ENCODE data around the gene SEMA6A.

The SEMA6A gene

DNA sequence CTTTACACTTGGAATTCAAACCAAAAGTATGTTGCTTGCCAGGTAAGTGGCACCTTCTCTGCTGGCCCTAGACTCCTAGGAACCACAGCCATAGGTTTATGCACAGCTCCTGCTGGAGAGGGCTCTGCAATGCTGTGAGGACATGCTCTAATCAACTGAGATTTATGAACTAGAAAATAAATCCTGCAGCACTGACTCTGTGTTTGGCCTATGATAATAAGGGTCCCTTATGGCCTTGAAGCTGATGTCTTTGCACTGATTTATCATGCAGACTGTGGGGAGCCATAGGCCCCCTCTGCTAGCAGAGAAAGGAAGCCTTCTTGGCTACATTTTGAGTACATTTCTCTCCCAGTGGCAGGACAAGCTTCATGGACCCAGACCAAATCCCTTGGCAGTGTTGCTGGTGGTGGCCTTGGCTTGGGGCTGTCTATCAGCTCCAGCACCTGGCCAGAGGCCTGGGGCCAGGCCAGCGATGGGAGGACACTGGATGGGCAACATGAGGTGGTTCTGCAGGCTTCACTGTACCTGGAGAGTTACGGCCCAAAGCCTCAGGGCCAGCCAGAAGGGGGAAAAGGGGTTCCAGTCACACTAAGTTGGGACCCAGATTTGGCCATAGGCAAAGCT lies 178.0 kb downstream of the SEMA6A start:
- ATAC-seq: no peak
- TF ChIP-seq PPARA (CRISPR knock-in tag; IDR thresholded peaks at IDR 0.05; ENCODE audit: borderline replicate concordance) (no peak), SNAI2 (CRISPR knock-in tag; IDR thresholded peaks at IDR 0.05) (no peak), ZC3H10 (CRISPR knock-in tag; IDR thresholded peaks at IDR 0.05) (no peak), ESRRG (CRISPR knock-in tag; IDR thresholded peaks at IDR 0.05) (no peak), BACH2 (CRISPR knock-in tag; IDR thresholded peaks at IDR 0.05; ENCODE audit: borderline replicate concordance) (no peak), CSDC2 (CRISPR knock-in tag; IDR thresholded peaks at IDR 0.05) (no peak)

DNA sequence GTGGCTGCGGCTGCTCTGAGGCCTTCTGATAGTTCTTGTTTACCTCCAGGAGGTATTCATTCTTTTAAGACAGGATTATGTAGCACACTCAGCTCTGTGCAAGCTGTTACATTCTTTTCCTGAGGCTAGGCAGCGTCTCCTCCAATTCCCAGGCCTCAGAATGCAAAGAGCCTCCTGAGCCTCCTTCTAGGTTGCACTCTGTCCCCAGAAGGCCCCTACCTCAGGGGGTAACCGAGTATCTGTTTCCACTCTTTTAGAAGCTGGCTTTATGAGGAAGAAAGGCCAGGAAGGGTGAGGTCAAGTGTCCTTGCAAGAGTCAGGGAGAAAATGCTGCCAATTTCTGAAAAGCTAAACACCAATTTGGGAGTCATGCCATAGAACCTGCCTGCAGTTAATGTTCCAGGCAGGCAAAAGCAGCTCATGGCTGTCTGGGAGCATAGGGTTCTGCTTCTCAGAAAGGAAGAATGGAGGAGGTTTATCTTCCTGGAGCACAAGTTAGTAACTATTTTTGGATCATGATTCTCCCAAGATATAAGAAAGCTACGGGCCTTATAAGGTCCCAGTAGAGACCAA lies 178.9 kb downstream of the SEMA6A start:
- ATAC-seq: no peak
- TF ChIP-seq ISL1 (CRISPR knock-in tag; IDR thresholded peaks at IDR 0.05) (no peak), OSR1 (CRISPR knock-in tag; IDR thresholded peaks at IDR 0.05) (no peak), ZFP3 (CRISPR knock-in tag; IDR thresholded peaks at IDR 0.05) (no peak), CSDC2 (CRISPR knock-in tag; IDR thresholded peaks at IDR 0.05) (no peak), SNAI2 (CRISPR knock-in tag; IDR thresholded peaks at IDR 0.05) (no peak), ZFP30 (CRISPR knock-in tag; IDR thresholded peaks at IDR 0.05) (no peak), GLIS3 (CRISPR knock-in tag; IDR thresholded peaks at IDR 0.05) (no peak), TOX (CRISPR knock-in tag; IDR thresholded peaks at IDR 0.05; ENCODE audit: borderline replicate concordance) (no peak), PPARA (CRISPR knock-in tag; IDR thresholded peaks at IDR 0.05; ENCODE audit: borderline replicate concordance) (no peak)
- TF ChIP-seq, protein P1, sequence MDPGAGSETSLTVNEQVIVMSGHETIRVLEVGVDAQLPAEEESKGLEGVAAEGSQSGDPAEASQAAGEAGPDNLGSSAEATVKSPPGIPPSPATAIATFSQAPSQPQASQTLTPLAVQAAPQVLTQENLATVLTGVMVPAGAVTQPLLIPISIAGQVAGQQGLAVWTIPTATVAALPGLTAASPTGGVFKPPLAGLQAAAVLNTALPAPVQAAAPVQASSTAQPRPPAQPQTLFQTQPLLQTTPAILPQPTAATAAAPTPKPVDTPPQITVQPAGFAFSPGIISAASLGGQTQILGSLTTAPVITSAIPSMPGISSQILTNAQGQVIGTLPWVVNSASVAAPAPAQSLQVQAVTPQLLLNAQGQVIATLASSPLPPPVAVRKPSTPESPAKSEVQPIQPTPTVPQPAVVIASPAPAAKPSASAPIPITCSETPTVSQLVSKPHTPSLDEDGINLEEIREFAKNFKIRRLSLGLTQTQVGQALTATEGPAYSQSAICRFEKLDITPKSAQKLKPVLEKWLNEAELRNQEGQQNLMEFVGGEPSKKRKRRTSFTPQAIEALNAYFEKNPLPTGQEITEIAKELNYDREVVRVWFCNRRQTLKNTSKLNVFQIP (CRISPR knock-in tag; IDR thresholded peaks at IDR 0.05; ENCODE audit: borderline replicate concordance, low read depth): no peak
- TF ChIP-seq, protein P2, sequence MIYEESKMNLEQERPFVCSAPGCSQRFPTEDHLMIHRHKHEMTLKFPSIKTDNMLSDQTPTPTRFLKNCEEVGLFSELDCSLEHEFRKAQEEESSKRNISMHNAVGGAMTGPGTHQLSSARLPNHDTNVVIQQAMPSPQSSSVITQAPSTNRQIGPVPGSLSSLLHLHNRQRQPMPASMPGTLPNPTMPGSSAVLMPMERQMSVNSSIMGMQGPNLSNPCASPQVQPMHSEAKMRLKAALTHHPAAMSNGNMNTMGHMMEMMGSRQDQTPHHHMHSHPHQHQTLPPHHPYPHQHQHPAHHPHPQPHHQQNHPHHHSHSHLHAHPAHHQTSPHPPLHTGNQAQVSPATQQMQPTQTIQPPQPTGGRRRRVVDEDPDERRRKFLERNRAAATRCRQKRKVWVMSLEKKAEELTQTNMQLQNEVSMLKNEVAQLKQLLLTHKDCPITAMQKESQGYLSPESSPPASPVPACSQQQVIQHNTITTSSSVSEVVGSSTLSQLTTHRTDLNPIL (CRISPR knock-in tag; IDR thresholded peaks at IDR 0.05; ENCODE audit: low read depth): no peak
- TF ChIP-seq, protein P3, sequence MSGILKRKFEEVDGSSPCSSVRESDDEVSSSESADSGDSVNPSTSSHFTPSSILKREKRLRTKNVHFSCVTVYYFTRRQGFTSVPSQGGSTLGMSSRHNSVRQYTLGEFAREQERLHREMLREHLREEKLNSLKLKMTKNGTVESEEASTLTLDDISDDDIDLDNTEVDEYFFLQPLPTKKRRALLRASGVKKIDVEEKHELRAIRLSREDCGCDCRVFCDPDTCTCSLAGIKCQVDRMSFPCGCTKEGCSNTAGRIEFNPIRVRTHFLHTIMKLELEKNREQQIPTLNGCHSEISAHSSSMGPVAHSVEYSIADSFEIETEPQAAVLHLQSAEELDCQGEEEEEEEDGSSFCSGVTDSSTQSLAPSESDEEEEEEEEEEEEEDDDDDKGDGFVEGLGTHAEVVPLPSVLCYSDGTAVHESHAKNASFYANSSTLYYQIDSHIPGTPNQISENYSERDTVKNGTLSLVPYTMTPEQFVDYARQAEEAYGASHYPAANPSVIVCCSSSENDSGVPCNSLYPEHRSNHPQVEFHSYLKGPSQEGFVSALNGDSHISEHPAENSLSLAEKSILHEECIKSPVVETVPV (CRISPR knock-in tag; IDR thresholded peaks at IDR 0.05): no peak
- TF ChIP-seq, protein P4, sequence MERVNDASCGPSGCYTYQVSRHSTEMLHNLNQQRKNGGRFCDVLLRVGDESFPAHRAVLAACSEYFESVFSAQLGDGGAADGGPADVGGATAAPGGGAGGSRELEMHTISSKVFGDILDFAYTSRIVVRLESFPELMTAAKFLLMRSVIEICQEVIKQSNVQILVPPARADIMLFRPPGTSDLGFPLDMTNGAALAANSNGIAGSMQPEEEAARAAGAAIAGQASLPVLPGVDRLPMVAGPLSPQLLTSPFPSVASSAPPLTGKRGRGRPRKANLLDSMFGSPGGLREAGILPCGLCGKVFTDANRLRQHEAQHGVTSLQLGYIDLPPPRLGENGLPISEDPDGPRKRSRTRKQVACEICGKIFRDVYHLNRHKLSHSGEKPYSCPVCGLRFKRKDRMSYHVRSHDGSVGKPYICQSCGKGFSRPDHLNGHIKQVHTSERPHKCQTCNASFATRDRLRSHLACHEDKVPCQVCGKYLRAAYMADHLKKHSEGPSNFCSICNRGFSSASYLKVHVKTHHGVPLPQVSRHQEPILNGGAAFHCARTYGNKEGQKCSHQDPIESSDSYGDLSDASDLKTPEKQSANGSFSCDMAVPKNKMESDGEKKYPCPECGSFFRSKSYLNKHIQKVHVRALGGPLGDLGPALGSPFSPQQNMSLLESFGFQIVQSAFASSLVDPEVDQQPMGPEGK (CRISPR knock-in tag; IDR thresholded peaks at IDR 0.05; ENCODE audit: borderline replicate concordance): no peak
- TF ChIP-seq, protein P5, sequence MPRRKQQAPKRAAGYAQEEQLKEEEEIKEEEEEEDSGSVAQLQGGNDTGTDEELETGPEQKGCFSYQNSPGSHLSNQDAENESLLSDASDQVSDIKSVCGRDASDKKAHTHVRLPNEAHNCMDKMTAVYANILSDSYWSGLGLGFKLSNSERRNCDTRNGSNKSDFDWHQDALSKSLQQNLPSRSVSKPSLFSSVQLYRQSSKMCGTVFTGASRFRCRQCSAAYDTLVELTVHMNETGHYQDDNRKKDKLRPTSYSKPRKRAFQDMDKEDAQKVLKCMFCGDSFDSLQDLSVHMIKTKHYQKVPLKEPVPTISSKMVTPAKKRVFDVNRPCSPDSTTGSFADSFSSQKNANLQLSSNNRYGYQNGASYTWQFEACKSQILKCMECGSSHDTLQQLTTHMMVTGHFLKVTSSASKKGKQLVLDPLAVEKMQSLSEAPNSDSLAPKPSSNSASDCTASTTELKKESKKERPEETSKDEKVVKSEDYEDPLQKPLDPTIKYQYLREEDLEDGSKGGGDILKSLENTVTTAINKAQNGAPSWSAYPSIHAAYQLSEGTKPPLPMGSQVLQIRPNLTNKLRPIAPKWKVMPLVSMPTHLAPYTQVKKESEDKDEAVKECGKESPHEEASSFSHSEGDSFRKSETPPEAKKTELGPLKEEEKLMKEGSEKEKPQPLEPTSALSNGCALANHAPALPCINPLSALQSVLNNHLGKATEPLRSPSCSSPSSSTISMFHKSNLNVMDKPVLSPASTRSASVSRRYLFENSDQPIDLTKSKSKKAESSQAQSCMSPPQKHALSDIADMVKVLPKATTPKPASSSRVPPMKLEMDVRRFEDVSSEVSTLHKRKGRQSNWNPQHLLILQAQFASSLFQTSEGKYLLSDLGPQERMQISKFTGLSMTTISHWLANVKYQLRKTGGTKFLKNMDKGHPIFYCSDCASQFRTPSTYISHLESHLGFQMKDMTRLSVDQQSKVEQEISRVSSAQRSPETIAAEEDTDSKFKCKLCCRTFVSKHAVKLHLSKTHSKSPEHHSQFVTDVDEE (CRISPR knock-in tag; IDR thresholded peaks at IDR 0.05): no peak

DNA sequence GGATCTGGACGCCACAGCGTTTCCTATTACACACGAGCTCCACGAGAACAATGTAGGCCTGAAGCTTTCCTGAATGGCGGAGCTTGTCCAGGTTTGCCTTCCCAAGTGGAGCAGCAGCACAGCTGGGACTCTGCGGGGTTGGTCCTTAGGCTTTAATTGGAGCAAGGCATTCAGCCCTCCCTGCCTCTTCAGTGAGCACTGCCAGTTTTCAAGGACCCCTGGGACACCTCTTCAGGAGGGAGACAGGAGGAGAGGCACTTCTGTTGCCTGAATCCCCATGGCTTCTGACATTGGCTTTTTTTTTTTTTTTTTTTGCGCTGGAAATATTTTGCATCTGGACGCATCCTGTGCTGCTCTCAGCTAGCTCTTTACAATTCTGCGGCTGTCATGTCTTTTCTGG lies 179.4 kb downstream of the SEMA6A start:
- no peak for ATAC-seq
- no peak for TF ChIP-seq ZNF70 (CRISPR knock-in tag; IDR thresholded peaks at IDR 0.05)
- no peak for TF ChIP-seq PPARA (CRISPR knock-in tag; IDR thresholded peaks at IDR 0.05; ENCODE audit: borderline replicate concordance)
- no peak for TF ChIP-seq ZC3H10 (CRISPR knock-in tag; IDR thresholded peaks at IDR 0.05)
- TF ChIP-seq BACH2 (CRISPR knock-in tag; IDR thresholded peaks at IDR 0.05; ENCODE audit: borderline replicate concordance): no peak
- TF ChIP-seq CSDC2 (CRISPR knock-in tag; IDR thresholded peaks at IDR 0.05): no peak
- TF ChIP-seq, protein P3 (CRISPR knock-in tag; IDR thresholded peaks at IDR 0.05): no peak
- TF ChIP-seq ZNF8 (CRISPR knock-in tag; IDR thresholded peaks at IDR 0.05): no peak
- no peak for TF ChIP-seq ZFP30 (CRISPR knock-in tag; IDR thresholded peaks at IDR 0.05)
- TF ChIP-seq, protein P5 (CRISPR knock-in tag; IDR thresholded peaks at IDR 0.05): no peak
- TF ChIP-seq ARNTL (CRISPR knock-in tag; IDR thresholded peaks at IDR 0.05; ENCODE audit: borderline replicate concordance, low read depth): no peak
- TF ChIP-seq, protein P1 (CRISPR knock-in tag; IDR thresholded peaks at IDR 0.05; ENCODE audit: borderline replicate concordance, low read depth): no peak
- no peak for TF ChIP-seq RARB (CRISPR knock-in tag; IDR thresholded peaks at IDR 0.05)
